Pancreas (tissue), 10 donors: ENCODE results near the gene INSM1. TPM values are rescaled to one million over a fixed set of nuclear protein-coding genes. Genes with fewer than 3 reads are reported as not detected.
"Not testable (repeated sequence)": the region's sequence is repeated elsewhere in the genome, so short reads cannot be mapped to it uniquely, and the experiment has no call there.

Source experiments
- ATAC-seq, 4 donors: fragments of 200-7000 bp; cut with Tn5 transposase; one replicate each; pipeline versions ENCODE4 v1.8.0 to v1.9.1; 2020; ENCODE audit warnings: mild to moderate bottlenecking in 4 of 4, moderate library complexity in 4 of 4
- DNase-seq, 6 donors: peaks; one replicate each; pipeline ENCODE4 v3.0.0-alpha.2; 2020
- FAIRE-seq: peaks from 2 replicates; lab custom pipeline; 2012; peaks lifted over from hg19 to GRCh38; lab: Jason Lieb, UNC
- H3K27ac ChIP-seq, 4 donors: fragments of 200-600 bp; sonication (generic); 1 replicate in 3 of 4; 2 replicates in 1 of 4; pipeline versions ENCODE4 v1.5.0 to v1.8.0; 2020
- H3K27me3 ChIP-seq, 4 donors: fragments of 200-600 bp; one replicate each; pipeline ENCODE4 v1.8.0; 2021
- H3K36me3 ChIP-seq, 3 donors: fragments of 200-600 bp; sonication (generic) in 1 of 3; one replicate each; pipeline versions ENCODE4 v1.5.0 to v1.8.0; 2020 to 2021
- H3K4me1 ChIP-seq, 3 donors: fragments of 200-600 bp; one replicate each; pipeline ENCODE4 v1.8.0; 2021
- H3K4me3 ChIP-seq, 4 donors: fragments of 200-600 bp; sonication (generic) in 2 of 4; one replicate each; pipeline versions ENCODE4 v1.5.0 to v1.8.0; 2020 to 2021
- H3K9me3 ChIP-seq, 4 donors: fragments of 200-600 bp; one replicate each; pipeline ENCODE4 v1.8.0; 2021
- CTCF ChIP-seq, 4 donors: fragments of 200-600 bp; sonication (generic) in 3 of 4; IDR thresholded peaks; one replicate each; pipeline versions ENCODE4 v1.5.0 to v1.8.0; 2021; ENCODE audit warnings: antibody characterized with exemption in 4 of 4
- WGBS, 2 donors: extraction: QIAGEN DNeasy Blood & Tissue Kit; methylation state at CpG; one replicate each; pipeline ENCODE4 v1.1.7; 2013; 5-methylcytosine and 5-hydroxymethylcytosine counted together
- intact Hi-C, 3 donors: fragments of 100-400 bp; cut with DNase I; formaldehyde crosslinking; loops; one replicate each; pipeline versions ENCODE4 v1.11.1 to v1.14.2; 2022
- polyA plus RNA-seq, 2 donors: library from polyadenylated mRNA; stranded (reverse); fragments of 200-250 nt; gene quantifications; one replicate each; pipeline ENCODE4 v1.2.3, GENCODE V29; 2013
- total RNA-seq, 6 donors: library from RNA; stranded (reverse); fragmentation: NEBNext Ultra II Directional in 4 of 6; extraction: Animal tissue kit (Norgen Biotek cat#: 25700) in 4 of 6; gene quantifications; one replicate each; pipeline versions ENCODE4 v1.2.1 to v1.2.4, GENCODE V29; 2021 to 2023
- donor health status: healthy with polysubstance abuse.
- donor health status: DM: no; HTN: no; CAD: no; lungs with moderate emphysema.
- donor health status: DM: no; HTN: no; CAD: no.
- donor health status: control.
- donor health status: control.
- donor health status: Bipolar disorder and iron deficiency.
- donor health status: DM: yes; HTN: yes; CAD: no.
- donor health status: DM: no; HTN: no; CAD: no.
- donor health status: DM: no; HTN: no; CAD: no.
- donor health status: DM: yes; HTN: yes; CAD: no.

INSM1 gene
- total and polyA plus RNA-seq, 8 donors, result 1.1 to 23.7 (median 4.0) TPM

GRCh38 chr20:20342066-20342465 is 25.8 kb upstream of the INSM1 start:
- Histone ChIP-seq H3K27me3 (no peaks in the 10 kb centered on the region), H3K36me3 (no peaks in the 10 kb centered on the region), H3K9me3 (no peaks in the 10 kb centered on the region), H3K4me3 (no peak overlapping the region), H3K4me1 (no peaks in the 10 kb centered on the region), H3K27ac (no peak overlapping the region)
- ATAC-seq (no peak), FAIRE-seq (no peak), DNase-seq (no peak)
- whole genome bisulfite sequencing, 2 donors, result 58 to 67% methylated on average over 5 of the region's 5 CpGs
- intact Hi-C loops, result no loop called here
- TF ChIP-seq CTCF (IDR thresholded peaks at IDR 0.05), result no peak

- intact Hi-C loops, result no loop called here
- Histone ChIP-seq H3K27me3 (no peaks in the 10 kb centered on the region), H3K9me3 (no peaks in the 10 kb centered on the region), H3K27ac (no peak overlapping the region), H3K4me1 (no peaks in the 10 kb centered on the region), H3K36me3 (no peaks in the 10 kb centered on the region), H3K4me3 (no peak overlapping the region)
- no peak for ATAC-seq
- WGBS, 2 donors, result 63 to 79% methylated on average over 7 of the region's 7 CpGs
- DNase-seq, result no peak
- no peak for FAIRE-seq
- TF ChIP-seq CTCF (IDR thresholded peaks at IDR 0.05), result no peak
Observed at GRCh38 chr20:20343932-20344331, 24.0 kb upstream of the INSM1 start.

GRCh38 chr20:20344476-20344875 is 23.4 kb upstream of the INSM1 start:
- 80 to 82% methylated on average over 4 of the region's 4 CpGs for WGBS, 2 donors
- no peak for TF ChIP-seq CTCF (IDR thresholded peaks at IDR 0.05)
- intact Hi-C loops, result no loop called here

GRCh38 chr20:20353576-20353975 is 14.3 kb upstream of the INSM1 start:
- no peaks in the 10 kb centered on the region for H3K27me3 ChIP-seq
- ATAC-seq, result no peak
- no peak for FAIRE-seq
- H3K4me3 ChIP-seq, result no peak overlapping the region
- intact Hi-C loops, result no loop called here
- H3K4me1 ChIP-seq, result no peaks in the 10 kb centered on the region
- no peak for DNase-seq
- H3K36me3 ChIP-seq, result no peaks in the 10 kb centered on the region
- 56 to 59% methylated on average over 3 of the region's 3 CpGs for WGBS, 2 donors
- no peaks in the 10 kb centered on the region for H3K9me3 ChIP-seq
- TF ChIP-seq CTCF (IDR thresholded peaks at IDR 0.05), result no peak
- H3K27ac ChIP-seq, result no peak overlapping the region

More at GRCh38 chr20:20344476-20344875, 23.4 kb upstream of the INSM1 start:
- H3K27ac ChIP-seq, result no peak overlapping the region
- no peaks in the 10 kb centered on the region for H3K4me1 ChIP-seq
- no peak overlapping the region for H3K4me3 ChIP-seq
- no peaks in the 10 kb centered on the region for H3K27me3 ChIP-seq
- no peak for ATAC-seq
- DNase-seq, result no peak
- no peak for FAIRE-seq
- no peaks in the 10 kb centered on the region for H3K9me3 ChIP-seq
- no peaks in the 10 kb centered on the region for H3K36me3 ChIP-seq

GRCh38 chr20:20355503-20355902 is 12.4 kb upstream of the INSM1 start:
- H3K36me3 ChIP-seq, ATAC-seq, intact Hi-C loops, H3K4me1 ChIP-seq, DNase-seq, H3K27ac ChIP-seq, FAIRE-seq, H3K27me3 ChIP-seq, H3K9me3 ChIP-seq, H3K4me3 ChIP-seq: not testable (repeated sequence)

- H3K36me3 ChIP-seq, result no peaks in the 10 kb centered on the region
- FAIRE-seq, result no peak
- no peak overlapping the region for H3K27ac ChIP-seq
- no peak for DNase-seq
- H3K4me3 ChIP-seq, result no peak overlapping the region
- H3K27me3 ChIP-seq, result peaks cover 0 to 1% (median 0%) of the 10 kb centered on the region in 4 donors
- peaks cover 0 to 6% (median 0%) of the 10 kb centered on the region in 3 donors for H3K4me1 ChIP-seq
- H3K9me3 ChIP-seq, result no peaks in the 10 kb centered on the region
- TF ChIP-seq CTCF (IDR thresholded peaks at IDR 0.05), result no peak
- intact Hi-C loops, result no loop called here
- ATAC-seq, result no peak
Observed at GRCh38 chr20:20358801-20359200, 9.1 kb upstream of the INSM1 start.
